ENCODE data around the gene TUBA8.
"Not testable (repeated sequence)": the region's sequence is repeated elsewhere in the genome, so short reads cannot be mapped to it uniquely, and the experiment has no call there.

The TUBA8 gene

GRCh38 chr22:18067121-18067520 lies 43.5 kb upstream of the TUBA8 start:
- TF ChIP-seq CTCF (IDR thresholded peaks at IDR 0.05), result no peak
- Histone ChIP-seq H3K4me3 (peak overlapping the region; percentile 53), H3K27ac (peak overlapping the region; percentile 84)
- DNase-seq (ENCODE audit: low spot score), result no peak

- peak overlapping the region; percentile 53 for H3K4me3 ChIP-seq
- TF ChIP-seq CTCF (IDR thresholded peaks at IDR 0.05), result no peak
- no peak for DNase-seq (ENCODE audit: low spot score)
- peak overlapping the region; percentile 84 for H3K27ac ChIP-seq
Measured at GRCh38 chr22:18067548-18068341, 42.9 kb upstream of the TUBA8 start.

DNA sequence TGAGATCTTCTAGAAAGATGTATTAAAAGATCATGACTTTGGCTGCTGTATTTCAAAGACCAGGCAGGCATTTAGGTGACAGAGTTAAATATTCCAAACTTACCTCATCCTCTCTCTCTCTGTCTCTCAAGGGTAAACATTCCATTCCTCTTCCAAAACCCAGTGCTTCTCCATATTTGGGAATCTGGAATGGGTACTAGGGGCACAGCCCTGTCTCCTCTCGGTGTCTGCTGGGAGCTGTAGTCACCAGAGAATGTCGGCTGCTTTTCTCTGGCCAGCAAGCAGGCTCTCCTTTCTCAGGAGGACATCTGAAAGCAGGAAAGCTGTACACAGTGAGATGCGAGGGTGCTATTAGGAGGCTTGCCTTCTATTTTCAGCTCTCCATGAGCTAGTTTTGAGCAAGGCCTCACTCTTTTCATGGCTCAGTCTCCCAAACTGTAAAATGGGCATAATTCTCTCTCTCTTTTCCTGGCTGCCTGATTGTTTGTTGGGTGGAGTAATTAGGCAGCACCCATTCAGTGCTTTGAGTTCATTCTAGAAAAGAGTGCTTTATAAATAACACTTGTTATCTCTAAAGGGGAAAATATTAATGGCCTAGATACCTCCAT lies 42.1 kb upstream of the TUBA8 start:
- Histone ChIP-seq H3K27ac (peak overlapping the region; percentile 84), H3K4me3 (peak overlapping the region; percentile 53)
- no peak for TF ChIP-seq CTCF (IDR thresholded peaks at IDR 0.05)
- DNase-seq (ENCODE audit: low spot score), result no peak

GRCh38 chr22:18069041-18069440 lies 41.6 kb upstream of the TUBA8 start:
- TF ChIP-seq CTCF (IDR thresholded peaks at IDR 0.05), result no peak
- H3K27ac ChIP-seq, result peak overlapping the region; percentile 84

GRCh38 chr22:18070041-18070440 lies 40.6 kb upstream of the TUBA8 start:
- DNase-seq (ENCODE audit: low spot score), result no peak
- H3K4me3 ChIP-seq, result no peak overlapping the region
- TF ChIP-seq CTCF (IDR thresholded peaks at IDR 0.05), result no peak
- no peak overlapping the region for H3K27ac ChIP-seq

More at GRCh38 chr22:18069041-18069440, 41.6 kb upstream of the TUBA8 start:
- no peak for DNase-seq (ENCODE audit: low spot score)
- H3K4me3 ChIP-seq, result no peak overlapping the region

DNA sequence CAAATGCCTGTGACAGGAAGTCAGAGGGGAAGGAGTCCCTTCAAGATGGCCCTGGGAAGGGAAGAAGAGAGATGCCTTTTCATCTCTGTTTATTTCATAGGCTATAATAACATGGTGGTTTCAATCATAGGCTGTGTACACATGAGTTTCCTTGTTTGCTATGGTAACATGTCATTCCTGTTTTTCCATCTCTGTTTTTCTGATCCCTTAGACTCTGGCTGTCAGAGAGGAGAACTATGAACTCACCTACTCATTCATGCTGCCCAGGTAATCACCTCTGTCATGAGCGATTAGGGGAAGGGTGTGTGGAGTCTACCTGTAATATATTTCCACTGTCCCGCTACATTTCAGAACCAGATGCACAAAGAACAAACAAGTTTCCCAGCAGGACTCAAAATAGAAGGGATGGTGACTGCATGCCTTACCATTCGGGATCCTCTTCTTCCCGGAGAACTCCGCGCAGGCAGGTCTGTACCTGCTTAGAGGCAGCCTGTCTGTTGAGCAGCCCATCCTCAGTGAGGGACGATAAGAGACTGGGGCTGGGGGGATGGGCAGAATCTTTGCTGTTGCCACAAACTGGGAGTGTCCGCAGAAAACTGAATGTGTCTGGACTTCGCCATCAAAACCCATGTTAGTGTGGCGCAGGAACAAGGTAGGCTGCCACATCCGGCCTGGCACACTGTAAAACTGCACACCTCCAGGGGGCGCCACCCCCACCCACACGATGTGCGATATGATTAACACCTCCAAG lies 39.9 kb upstream of the TUBA8 start:
- TF ChIP-seq CTCF (IDR thresholded peaks at IDR 0.05), result no peak
- H3K27ac ChIP-seq, result no peak overlapping the region
- H3K4me3 ChIP-seq, result no peak overlapping the region
- no peak for DNase-seq (ENCODE audit: low spot score)

- not testable (repeated sequence) for H3K27ac ChIP-seq; H3K4me3 ChIP-seq; DNase-seq (ENCODE audit: low spot score)
Measured at GRCh38 chr22:18071307-18071967, 39.2 kb upstream of the TUBA8 start.

All from coronary artery (tissue), 2 donors.